Stimulated activated CD4-positive, alpha-beta T cell treated with anti-CD3 and anti-CD28 coated beads, Interleukin-12 subunit alpha, Interleukin-12 subunit beta, amount 100 ng/mL, for 48 hours (primary cell): ENCODE measurements around the gene ZMYND15.
A peak's percentile ranks its signal among the peaks of the same experiment; 100 is the strongest.
"Not testable (repeated sequence)": the region's sequence is repeated elsewhere in the genome, so short reads cannot be mapped to it uniquely, and the experiment has no call there.

Experiments
- DNase-seq, 3 donors: peaks; one replicate each; pipeline ENCODE4 v3.0.0-alpha.2; 2020; ENCODE audit warnings: low read depth in 2 of 3, low spot score in 1 of 3

ZMYND15 gene

GRCh38 chr17:4739122-4740024 lies at the start of gene ZMYND15, which contains the start of gene CXCL16:
Gene ZMYND15, plus strand, starts transcription at chr17:4739833. Its CDS starts 716 bp downstream, at chr17:4740549.
Gene CXCL16, minus strand, starts transcription at chr17:4739928. Its CDS starts 589 bp downstream, at chr17:4739339.
- peak in 1 of 3 donors; percentile 28 for DNase-seq

- DNase-seq = not testable (repeated sequence)
Observed at GRCh38 chr17:4689872-4690271, 49.8 kb upstream of the ZMYND15 start.

- DNase-seq = no peak
Observed at GRCh38 chr17:4690745-4691144, 48.9 kb upstream of the ZMYND15 start.

DNA sequence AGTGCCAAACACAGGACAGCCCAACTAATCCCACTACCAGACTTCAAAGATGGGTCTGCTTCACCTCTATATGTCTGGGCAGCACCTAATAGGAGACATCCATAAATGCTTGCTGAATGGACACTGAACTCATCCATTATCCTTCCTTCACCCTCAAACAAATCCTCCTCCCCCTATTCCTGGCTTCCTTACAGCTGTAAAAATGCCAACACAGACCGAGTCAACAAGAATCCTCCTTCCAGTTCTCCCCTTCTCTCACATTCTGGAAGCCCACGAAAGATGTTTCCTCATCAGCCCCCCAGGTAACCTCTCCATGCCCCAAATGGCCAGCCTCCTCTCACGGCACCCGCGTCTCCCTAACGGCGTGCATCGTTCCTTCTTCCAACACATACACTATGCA lies 47.9 kb upstream of the ZMYND15 start:
- DNase-seq = no peak

- no peak for DNase-seq
Observed at GRCh38 chr17:4693416-4693815, 46.2 kb upstream of the ZMYND15 start.

DNA sequence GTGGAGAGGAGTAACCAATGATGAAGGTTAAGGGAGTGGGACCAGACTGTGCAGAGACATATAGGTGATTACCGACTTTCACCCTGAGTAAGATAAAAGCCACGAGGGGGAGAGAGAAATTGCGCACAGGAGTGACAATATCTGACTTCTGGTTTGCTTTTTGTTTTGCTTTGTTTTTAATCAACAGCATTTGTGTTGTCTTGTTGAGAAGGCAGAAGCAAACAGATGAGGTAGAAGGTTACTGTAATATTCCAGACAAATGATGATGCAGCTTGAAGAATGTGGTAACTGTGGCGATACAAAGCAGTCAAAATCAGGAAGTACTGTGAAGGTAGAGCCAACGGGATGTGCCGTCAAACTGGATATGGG lies 43.2 kb upstream of the ZMYND15 start:
- DNase-seq = no peak

GRCh38 chr17:4699401-4700056 lies 40.1 kb upstream of the ZMYND15 start:
- not testable (repeated sequence) for DNase-seq

DNA sequence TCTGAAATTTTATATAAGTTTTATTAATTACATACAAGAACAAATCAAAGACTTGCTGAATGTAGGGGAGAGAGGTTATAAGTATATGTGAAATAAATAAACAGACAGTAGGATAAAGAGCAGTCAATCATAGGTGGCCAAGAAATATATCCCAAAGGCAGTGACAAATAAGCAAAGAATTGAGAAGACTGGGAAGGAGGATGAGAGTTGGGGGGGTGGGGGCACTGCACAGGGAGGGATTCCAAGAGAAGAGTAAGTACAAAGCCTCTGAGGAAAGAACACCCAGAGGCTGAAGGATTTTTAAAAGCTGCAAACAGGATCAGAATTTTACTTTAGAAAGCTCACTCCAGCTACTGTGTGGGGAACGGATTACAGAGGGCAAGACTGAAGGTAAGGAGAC lies 38.5 kb upstream of the ZMYND15 start:
- no peak for DNase-seq

DNA sequence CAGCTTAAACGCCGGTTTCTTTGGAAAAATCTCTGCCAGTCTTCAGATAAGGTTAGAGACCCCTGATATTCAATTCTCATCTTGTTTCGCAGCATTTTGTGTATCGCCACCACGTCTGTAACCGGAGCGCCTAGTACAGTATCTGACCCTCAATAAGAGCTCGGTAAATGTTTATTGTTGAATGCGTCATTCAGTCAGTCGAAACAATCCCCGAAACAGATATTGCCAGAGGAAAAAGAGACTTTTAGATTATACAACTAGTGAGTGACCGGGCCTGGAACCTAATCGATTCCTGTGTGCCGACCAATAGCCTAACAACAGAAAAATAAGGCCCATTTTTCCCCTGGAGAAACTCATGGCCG lies 36.3 kb upstream of the ZMYND15 start:
- no peak for DNase-seq

DNA sequence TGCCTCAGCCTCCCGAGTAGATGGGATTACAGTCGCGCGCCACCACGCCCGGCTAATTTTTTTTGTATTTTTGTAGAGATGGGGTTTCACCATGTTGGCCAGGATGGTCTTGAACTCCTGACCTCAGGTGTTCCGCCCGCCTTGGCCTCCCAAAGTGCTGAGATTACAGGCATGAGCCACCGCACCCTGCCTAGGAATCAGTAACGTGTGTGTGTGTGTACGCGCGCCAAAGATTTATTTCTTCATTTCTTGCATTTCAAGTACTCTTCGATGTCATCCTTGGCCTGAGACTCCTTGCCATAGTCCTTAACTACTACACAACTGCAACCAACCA lies 35.1 kb upstream of the ZMYND15 start:
- DNase-seq = not testable (repeated sequence)

DNA sequence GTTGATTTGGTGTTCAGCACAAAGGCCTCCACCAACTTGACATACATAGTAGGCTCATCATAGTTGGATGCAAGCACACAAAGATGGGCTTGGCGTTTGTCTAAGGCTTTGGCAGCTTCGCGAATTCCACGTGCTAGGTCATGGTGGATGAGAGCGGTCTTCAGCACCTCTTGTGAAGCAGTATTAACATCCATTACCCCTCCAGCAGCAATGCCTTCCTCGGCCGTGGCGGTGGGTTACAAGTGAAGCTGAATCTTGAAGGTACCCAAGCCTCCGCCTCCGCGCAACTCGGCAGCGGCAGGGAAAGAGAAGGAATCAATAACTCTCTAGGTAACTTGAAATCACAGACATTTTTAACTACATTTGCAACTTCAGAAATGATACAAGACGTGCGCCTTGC lies 34.6 kb upstream of the ZMYND15 start:
- no peak for DNase-seq

DNA sequence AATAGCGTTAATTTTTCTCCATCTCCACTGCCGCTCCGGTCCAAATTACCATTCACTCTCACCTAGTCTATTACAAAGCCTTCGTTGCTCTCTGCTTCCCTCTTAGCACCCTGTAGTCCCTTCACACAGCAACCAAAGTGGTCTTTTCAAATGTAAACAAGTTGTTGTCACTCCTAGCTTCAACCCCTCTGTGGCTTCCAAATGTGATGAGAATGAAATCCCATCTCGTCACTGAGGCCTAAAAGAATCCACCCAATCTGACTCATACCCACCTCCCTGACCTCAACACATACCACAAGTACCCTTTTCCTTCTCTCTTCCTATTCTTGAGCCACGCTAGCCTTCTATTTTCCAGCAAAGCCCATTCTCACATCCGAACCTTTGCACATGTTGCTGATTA lies 33.5 kb upstream of the ZMYND15 start:
- no peak for DNase-seq

DNA sequence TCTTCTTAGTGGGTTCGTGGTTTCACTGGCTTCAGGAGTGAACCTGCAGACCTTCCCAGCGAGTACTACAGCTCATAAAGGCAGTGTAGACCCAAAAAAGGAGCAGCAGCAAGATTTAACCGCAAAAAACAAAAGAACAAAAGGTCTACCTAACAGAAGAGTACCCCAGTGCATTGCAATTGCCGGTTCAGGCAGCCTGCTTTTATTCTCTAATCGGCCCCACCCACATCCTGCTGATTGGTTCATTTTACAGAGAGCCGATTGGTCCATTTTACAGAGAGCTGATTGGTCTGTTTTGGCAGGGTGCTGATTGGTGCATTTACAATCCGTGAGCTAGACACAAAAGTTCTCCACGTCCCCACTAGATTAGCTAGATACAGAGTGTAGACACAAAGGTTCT lies 31.2 kb upstream of the ZMYND15 start:
- peak; percentile 43 to 65 (median 57) for DNase-seq

DNA sequence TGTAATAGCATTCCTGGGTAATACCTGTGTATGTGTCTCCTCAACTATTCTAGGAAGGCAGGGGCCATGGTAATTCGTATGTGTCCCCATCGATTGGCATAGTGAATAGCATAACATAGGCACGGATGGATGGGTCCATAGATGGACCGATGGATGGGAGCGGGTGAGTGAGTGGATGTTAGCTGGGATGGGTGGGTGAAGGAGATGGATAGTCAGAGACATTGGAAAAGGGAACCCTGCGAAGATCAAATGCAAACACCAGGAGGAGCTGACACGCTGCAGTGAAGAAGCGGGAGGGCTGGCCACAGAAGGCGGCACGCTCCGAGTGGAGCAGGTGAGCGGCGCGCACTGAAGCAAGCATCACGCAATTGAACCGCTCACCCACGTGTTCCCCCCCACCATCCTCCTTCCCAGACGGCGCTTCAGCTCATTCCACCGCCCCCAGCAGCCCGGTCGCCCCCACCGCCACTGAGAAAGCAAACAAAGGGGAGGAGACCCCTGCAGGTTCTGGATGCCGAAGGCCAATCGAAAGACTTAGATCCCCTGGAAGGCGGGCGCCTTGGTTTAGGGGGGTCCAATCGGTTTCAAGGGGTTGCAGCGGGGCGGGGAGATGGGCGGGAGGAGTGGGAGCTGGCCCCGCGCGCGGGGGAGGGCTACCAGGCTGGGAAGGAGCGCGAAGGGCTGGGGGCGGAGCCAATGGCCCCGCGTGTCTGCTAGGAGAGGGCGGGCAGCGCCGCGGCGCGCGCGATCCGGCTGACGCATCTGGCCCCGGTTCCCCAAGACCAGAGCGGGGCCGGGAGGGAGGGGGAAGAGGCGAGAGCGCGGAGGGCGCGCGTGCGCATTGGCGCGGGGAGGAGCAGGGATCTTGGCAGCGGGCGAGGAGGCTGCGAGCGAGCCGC lies 29.6 kb upstream of the ZMYND15 start, which contains the start of gene ARRB2:
Gene ARRB2 (plus strand): TSS at position 839 of the 899 bp plus-strand sequence. CDS start 90 bp downstream, outside the sequence.
- DNase-seq = peak; percentile 92 to 97 (median 96)

GRCh38 chr17:4710693-4711634 lies 28.7 kb upstream of the ZMYND15 start:
- no peak for DNase-seq

- no peak for DNase-seq
Observed at GRCh38 chr17:4711661-4712181, 27.9 kb upstream of the ZMYND15 start.

DNA sequence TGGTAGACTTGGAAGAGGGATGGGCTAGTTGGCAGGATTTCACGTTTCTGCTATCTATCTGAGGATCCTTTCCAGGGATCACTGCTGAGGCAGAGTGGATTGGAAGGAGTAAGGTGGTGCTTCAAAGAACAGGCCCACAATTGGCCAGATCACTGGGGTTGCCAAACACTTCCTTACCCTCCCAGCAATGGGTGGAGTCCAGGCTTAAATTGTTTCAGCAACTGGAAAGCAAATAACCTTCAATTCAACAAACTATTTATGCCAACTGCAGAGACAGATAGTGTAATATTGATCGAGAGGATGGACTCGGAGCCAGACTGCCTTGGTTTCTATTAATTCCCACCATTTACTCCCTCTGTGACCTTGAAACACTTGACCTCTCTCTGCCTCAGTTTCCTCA lies 27.1 kb upstream of the ZMYND15 start:
- DNase-seq = no peak

- not testable (repeated sequence) for DNase-seq
Observed at GRCh38 chr17:4714340-4715062, 25.1 kb upstream of the ZMYND15 start.

DNA sequence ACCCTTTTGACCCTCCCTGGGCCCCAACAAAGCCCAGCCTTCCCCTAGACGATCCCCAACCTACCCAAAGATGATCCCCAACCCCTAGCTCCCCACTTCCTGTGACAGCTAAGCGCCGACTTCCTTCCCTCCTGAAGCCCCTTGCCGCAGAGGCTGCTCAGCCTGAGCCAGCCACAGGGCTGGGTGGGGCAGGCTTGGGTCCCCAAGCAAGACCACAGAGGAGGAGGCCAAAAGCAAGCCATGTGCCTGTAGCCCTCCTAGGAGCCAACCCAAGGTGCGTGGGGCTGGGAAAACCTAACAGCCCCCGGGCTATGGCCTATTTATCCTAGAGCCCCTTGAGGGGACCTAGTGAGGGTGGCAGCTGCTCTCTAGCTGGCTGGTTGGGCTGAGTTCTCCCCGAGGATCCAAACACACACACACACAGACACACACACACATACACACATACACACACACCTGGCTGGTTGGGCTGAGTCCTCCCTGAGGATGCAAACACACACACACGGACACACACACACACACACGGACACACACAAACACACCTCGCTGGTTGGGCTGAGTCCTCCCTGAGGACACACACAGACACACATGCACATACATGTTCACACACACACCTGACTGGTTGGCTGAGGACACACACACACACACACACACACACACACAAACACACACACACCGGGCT lies 24.4 kb upstream of the ZMYND15 start:
- DNase-seq = no peak
